Prostate gland (tissue), 2 donors: ENCODE results near the gene FOXP3.

Source experiments
- POLR2A ChIP-seq: fragments of 450-650 bp; IDR thresholded peaks from one replicate; pipeline ENCODE4 v1.6.1; 2016; ENCODE audit warnings: antibody characterized with exemption, mild to moderate bottlenecking
- TF ChIP-seq, protein P1 (sequence below), 4 experiments: fragments of 200-600 bp in 2 of 4; fragments of 450-650 bp in 2 of 4; sonication (generic) in 2 of 4; IDR thresholded peaks; 1 replicate in 3 of 4; 2 replicates in 1 of 4; pipeline ENCODE4 v1.5.1; 2016 to 2019; ENCODE audit warnings: antibody characterized with exemption in 4 of 4, mild to moderate bottlenecking in 2 of 4, moderate library complexity in 2 of 4

DNA sequence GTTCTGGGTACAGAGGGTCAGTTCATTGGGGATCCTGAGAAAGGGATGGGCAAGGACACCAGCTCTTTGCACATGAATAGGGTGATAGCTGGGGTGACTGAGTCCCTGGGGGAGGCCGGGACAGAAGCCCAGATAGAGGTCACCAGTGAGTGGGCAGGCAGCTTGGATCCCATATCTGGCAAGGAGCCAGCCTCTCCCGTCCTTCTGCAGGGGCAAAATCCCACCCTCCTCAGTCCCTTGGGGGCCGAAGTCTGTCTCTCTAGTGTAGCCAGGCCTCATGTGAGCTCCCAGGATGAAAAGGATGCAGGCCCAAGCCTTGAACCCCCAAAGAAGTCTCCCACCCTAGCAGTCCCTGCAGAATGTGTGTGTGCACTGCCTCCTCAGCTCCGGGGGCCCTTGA lies 22.1 kb upstream of the FOXP3 start:
- TF ChIP-seq, protein P1, sequence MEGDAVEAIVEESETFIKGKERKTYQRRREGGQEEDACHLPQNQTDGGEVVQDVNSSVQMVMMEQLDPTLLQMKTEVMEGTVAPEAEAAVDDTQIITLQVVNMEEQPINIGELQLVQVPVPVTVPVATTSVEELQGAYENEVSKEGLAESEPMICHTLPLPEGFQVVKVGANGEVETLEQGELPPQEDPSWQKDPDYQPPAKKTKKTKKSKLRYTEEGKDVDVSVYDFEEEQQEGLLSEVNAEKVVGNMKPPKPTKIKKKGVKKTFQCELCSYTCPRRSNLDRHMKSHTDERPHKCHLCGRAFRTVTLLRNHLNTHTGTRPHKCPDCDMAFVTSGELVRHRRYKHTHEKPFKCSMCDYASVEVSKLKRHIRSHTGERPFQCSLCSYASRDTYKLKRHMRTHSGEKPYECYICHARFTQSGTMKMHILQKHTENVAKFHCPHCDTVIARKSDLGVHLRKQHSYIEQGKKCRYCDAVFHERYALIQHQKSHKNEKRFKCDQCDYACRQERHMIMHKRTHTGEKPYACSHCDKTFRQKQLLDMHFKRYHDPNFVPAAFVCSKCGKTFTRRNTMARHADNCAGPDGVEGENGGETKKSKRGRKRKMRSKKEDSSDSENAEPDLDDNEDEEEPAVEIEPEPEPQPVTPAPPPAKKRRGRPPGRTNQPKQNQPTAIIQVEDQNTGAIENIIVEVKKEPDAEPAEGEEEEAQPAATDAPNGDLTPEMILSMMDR (IDR thresholded peaks at IDR 0.05): no peak
- no peak for TF ChIP-seq POLR2A
